ENCODE measurements around the gene FRG2B.
"Not testable (repeated sequence)": the region's sequence is repeated elsewhere in the genome, so short reads cannot be mapped to it uniquely, and the experiment has no call there.

The FRG2B gene

DNA sequence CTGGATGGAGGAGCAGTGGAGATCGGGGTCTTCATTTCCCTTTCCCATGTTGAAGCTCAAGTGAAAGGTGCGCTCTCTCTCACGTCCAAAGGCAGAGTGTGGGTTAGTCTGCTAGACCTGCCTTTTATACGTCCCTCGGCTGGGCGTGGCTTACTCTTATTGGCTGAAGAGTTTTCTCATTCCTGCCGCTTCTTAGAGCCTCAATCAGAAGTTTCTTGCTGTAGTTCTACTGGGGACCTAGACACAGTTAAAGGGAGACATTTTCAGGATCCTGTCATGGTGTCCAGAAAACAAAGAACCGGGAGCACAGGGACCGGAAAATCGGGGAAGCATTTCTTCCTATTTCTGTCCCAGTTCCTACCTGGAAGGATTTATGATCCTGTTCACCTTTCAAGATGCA lies at the start of gene FRG2B:
FRG2B (minus strand) TSS at position 101 of the 400 bp plus-strand sequence; CDS start at position 48, 53 bp downstream.
- not testable (repeated sequence) for DNase-seq (ENCODE audit: low read depth in 3 of 3, low spot score in 1 of 3)

DNA sequence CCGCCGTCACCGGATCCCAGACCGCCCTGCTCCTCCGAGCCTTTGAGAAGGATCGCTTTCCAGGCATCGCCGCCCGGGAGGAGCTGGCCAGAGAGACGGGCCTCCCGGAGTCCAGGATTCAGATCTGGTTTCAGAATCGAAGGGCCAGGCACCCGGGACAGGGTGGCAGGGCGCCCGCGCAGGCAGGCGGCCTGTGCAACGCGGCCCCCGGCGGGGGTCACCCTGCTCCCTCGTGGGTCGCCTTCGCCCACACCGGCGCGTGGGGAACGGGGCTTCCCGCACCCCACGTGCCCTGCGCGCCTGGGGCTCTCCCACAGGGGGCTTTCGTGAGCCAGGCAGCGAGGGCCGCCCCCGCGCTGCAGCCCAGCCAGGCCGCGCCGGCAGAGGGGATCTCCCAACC lies 40.9 kb upstream of the FRG2B start:
- DNase-seq (ENCODE audit: low read depth in 3 of 3, low spot score in 1 of 3) = not testable (repeated sequence)

DNA sequence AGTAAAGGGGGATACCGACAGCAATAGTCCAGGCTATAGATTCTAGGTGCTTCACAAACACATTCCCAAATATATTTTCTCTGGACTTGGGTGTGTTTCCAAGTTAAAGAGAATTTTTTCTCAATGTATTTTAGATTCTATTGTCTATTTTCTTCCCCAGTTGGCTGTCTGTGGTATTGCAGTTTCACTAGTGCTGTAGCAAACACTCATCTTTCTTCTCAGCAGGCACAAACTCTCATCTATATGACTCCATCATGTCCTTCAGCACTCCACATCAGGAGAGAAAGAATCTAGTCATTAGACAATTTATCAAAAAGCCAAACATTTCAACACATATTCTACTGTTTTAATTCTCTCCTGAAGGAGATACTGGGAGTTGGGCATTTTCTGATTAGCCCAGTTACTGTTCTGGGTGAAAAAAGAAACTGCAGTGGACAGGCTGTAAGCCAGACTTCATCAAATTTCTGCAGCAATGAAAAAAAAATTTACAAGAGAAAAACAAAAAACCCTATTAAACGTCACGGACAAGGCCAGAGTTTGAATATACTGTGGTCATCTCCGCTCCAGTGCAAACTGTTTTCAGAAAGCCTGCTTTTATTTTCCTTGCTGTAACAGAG lies 37.1 kb upstream of the FRG2B start:
- not testable (repeated sequence) for DNase-seq (ENCODE audit: low read depth in 3 of 3, low spot score in 1 of 3)

DNA sequence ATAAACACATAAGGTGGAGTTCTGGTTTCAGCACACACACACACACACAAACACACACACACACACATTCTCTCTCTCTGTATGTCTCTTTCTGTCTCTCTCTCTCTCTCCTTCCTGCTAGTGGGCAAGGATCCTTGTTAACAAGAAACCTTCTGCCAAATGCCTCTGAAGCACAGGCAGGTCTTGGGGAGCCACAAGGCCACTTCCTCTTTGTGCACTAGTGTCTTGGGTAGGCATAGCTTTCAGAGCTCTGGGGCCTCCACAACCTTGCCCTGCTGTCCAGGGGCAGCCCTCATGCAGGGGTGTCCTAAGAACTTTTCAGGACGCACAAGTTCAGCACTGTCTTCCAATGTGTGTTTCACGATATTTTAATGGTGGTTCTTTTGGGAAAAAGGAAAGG lies 34.5 kb upstream of the FRG2B start:
- DNase-seq (ENCODE audit: low read depth in 3 of 3, low spot score in 1 of 3) = not testable (repeated sequence)

DNA sequence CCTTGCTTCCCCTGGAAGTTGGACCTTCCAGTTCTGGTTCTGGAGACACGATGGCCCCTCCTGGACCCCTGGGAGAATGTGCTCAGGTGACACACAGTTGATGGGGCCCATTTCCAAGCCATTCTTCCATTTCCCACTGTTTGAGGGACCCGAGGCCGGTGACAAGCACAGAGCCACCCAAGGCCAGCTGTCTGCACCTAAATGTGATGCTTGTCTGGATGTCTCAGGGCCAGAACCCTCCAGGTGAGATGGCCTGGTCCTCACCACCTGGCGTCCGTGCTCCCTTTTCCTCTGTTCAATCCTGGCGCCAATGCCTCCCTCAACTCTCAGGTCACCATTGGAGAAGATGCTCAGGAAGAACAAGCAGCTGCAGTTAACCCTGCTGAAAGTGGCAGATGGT lies 33.9 kb upstream of the FRG2B start:
- DNase-seq (ENCODE audit: low read depth in 3 of 3, low spot score in 1 of 3) = not testable (repeated sequence)

DNA sequence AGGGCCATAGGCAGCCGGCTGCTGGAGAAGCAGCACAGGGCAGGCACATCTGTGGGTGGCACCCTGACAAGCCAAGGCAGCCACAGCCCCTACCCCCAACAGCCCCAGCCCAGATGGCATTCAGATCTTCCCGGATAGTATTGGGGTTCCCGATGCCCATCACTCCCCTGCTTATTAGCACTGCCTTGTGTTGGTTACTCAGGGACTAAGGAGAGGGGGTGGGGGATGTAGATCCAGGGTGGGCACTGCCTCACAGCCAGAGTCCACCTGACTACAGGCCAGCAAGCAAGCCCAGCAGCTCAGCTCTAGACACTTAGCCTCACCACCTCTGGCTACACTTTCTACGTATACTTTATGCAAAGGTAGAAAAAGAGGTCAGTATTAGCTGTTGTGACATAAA lies 30.7 kb upstream of the FRG2B start:
- DNase-seq (ENCODE audit: low read depth in 3 of 3, low spot score in 1 of 3) = not testable (repeated sequence)

DNA sequence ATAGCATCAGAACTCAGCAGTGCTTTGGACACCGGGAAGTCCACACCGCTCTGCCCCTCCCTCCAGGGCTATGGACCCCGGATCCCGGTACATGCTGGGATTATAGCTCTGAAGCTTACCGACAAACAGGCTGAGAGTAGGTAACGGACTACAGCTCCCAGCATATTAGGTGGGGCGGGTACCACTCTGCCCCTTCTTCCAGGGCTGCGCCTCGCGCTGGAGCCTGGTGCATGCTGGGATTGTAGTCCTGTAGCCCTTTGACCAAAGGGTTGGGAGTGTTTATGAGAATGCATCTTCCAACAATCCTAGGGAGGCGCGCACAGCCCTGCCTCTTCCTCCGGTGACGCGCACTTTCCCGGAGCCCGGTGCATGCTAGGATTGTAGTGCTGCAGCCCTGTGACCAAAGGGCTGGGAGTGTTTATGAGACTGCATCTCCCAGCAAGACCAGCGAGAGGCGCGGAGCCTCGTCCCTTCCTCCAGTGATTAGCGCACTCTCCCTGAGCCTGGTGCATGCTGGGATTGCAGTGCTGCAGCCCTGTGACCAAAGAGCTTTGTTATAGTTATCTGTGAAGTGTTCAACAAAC lies 22.4 kb upstream of the FRG2B start:
- not testable (repeated sequence) for DNase-seq (ENCODE audit: low read depth in 3 of 3, low spot score in 1 of 3)

DNA sequence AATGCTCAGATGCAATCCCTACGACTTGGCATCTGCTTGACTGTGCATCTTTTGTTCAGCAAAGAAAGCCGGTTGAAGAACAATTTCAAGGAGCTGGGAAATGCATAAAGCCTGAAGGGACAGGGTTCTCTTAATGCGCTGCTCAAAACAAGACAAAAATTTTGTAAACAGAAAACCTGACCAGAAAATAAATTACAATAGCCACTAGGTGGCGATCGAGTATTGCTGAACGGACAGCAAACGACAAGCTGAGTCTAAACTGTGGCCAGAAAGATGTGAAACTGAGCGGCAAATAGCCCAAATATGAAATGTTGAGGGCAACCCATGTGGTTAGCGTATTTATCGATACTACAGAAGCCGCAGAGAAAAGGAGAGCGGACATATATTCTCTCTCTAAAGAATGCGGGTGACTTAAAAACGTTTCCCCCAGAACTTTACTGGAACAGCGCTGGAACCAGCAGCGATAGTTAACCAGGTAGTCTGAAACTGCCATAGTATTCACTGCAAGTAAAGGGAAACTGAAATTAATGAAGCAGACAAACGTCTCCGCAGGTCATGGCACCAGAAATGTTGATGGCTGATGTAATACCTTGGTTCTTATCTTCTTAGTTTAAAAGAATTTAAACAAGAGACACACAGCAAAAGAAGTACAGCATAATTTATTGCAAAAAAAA lies 20.6 kb upstream of the FRG2B start:
- not testable (repeated sequence) for DNase-seq (ENCODE audit: low read depth in 3 of 3, low spot score in 1 of 3)

DNA sequence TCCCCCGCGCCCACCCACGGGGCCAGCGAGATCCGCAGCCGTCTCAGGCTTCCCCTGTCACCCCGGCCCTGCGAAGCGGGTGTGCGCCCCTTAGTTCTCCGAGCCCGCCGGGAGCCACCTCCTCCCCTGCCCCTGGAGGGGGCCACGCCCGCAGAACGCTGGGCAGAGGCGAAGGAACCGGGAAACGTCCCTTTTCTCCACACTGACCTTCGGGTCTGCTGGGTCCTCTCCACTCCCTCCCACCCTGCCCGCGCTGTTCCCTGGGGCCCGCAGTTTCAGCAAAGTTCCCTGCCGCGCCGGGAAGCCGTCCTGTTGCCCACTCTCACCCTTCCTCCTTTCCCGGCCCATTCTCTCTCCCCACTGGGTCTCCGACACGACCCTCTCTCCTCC lies 11.2 kb upstream of the FRG2B start:
- DNase-seq (ENCODE audit: low read depth in 3 of 3, low spot score in 1 of 3) = not testable (repeated sequence)

DNA sequence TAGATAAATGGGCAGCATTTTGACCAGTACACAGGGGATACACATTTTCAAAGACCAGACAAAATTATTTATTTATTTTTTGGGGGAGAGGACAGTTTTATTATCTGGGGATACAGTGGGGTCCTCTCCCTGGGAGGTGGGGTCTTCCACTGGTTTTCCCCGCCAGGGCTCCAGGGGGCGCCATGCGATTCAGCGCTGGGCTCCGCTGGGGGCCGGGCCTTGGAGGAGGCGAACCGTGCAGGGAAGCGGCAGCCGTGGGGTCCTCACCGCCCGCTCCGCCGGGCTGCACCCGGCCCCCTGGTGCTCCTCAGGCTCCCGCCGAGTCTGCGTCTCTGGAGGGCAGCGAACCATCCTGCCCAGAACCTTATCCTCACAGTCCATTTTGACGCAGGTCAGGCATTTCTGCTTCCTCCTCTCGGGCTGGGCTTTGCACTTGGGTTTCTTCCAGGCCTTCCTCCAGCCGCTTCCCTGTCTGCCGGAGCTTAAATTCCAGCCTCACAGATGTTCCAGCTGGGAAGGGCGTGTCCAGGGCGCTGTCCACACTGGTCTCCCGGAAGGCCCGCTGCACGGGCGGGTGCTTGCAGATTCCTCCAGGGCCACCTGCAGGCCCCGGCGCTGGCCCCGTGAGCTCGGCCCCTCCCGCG lies 10.7 kb upstream of the FRG2B start:
- DNase-seq (ENCODE audit: low read depth in 3 of 3, low spot score in 1 of 3) = not testable (repeated sequence)

DNA sequence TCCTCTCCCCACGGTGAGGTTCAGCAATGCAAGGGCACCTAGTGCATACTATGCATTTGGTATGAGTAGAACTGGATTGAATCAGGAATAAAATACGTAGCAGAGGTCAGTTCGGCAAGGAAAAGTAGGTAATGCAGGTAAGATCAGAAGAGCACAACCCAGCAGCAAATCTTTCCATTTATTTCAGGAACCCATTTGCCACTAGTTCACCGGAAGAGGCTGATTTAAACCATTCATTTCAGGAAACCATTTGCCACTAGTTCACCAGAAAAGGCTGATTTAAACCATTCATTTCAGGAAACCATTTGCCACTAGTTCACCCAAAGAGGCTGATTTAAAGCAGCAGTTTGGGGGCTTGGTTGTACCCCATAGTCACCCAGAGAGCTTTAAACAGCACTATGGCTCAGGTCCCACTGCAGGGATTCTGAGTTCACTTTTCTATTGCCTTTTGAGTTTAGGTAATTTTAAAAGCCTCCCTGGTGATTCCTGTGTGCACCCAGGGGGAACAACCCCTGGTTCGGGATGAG lies 4.2 kb upstream of the FRG2B start:
- not testable (repeated sequence) for DNase-seq (ENCODE audit: low read depth in 3 of 3, low spot score in 1 of 3)

DNA sequence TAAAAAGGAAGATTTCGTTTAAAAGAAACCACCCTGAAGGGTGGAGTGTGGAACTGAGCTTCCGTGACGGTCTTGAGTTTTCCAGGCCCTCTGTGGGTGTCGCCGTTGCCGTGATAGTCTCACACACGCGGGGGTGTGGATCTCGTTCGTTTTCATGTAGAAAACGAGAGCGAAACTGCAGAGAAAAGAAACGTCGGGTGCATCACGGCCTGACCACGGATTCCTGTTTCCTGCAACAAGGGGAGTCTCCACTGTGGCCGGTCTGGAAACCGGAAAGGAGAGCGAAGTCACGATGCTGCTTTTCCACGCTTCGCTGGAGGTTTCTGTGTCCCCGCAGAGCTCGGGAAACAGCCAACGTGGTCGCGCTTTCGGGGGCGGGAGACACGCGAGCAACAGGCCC lies 4.1 kb downstream of the FRG2B start:
- DNase-seq (ENCODE audit: low read depth in 3 of 3, low spot score in 1 of 3) = not testable (repeated sequence)

DNA sequence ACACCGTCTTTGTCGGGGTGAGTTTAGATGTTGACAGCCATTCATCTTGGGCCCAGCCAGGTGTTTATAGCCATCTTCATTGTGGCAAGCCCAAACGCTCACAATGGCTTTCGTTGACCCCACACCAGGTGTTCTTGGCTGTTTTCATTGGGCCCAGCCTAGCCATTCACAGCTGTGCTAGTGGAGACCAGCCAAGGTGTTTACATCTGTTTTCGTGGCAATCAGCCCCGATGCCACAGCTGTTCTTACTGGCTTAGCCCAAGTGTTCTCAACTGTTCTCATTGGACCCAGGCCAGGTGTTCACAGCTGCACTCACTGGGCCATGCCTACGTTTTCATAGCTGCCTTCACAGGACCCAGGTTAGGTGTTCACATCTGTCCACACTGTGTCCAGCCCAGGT lies 7.7 kb downstream of the FRG2B start:
- DNase-seq (ENCODE audit: low read depth in 3 of 3, low spot score in 1 of 3) = no peak

DNA sequence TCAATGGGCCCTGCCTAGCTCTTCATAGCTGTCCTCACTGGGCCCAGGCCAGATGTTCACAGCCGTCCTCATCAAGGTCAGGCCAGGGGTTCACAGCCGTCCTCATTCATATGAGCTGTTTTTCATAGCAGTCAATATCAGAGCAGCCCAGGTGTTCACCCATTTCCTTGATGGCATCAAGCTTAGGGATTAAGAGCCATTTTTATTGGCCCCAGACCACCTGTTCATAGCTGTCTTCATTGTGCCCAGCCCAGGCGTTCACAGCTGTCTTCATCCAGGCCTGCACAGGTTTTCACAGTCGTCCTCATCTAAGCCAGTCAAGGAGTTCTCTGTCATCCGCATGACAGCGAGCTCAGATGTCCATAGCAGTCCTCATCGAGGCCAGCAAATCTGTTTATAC lies 9.4 kb downstream of the FRG2B start:
- no peak for DNase-seq (ENCODE audit: low read depth in 3 of 3, low spot score in 1 of 3)

DNA sequence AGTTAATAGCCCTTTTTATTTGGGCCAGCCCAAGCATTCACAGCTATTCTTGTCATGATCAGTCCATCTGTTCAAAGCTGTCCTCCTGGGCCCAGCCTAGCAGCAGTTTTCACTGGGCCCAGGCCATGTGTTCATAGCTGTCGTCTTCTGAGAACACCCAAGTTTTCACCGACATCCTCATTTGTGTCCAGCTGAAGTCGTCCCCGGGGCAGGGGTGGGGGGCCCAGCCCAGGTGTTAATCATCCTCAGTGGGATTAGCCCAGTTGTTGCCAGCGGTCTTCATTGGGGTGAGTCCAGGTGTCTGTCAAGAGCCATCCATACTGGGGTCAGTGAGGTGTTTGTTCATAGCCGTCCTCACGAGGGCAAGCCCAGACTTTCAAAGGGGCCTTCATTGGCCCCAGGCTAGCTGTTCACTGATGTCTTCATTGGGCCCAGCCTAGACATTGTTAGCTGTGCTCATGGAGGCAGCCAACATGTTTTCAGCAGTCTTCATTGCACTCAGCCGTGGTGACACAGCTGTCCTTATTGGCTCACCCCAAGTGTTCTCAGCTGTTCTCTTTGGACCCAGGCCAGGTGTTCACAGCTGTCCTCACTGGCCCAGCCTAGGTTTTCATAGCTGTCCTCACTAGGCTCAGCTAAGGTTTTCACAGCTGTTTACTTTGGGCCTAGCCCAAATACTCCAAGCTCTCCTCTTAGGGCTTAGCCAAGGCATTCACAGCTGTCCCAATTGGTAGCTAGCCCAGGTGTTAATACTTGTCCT lies 10.0 kb downstream of the FRG2B start:
- DNase-seq (ENCODE audit: low read depth in 3 of 3, low spot score in 1 of 3) = no peak

DNA sequence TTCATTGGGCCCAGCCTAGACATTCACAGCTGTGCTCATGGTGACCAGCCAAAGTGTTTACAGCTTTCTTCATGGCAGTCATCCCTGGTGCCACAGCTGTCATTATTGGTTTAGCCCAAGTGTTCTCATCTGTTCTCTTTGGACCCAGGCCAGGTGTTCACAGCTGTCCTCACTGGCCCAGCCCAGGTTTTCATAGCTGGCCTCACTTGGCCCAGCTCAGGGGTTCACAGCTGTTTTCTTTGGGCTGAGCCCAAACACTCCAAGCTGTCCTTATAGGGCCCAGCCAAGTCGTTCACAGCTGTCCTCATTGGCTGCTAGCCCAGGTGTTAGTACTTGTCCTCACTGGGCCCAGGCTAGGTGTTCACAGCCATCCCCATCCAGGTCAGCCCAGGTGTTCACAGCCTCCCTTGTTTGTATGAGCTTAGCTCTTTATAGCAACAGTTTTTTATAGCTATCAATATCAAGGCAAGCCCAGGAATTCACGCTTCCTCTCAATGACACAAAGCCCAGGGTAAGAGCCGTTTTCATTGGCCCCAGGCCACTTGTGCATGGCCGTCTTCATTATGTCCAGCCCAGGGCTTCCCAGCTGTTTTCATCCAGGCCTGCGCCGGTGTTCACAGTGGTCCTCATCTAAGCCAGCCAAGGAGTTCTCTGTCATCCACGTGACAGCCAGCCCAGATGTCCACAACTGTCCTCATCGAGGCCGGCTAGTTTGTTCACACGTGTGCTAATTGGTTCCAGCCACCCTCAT lies 11.6 kb downstream of the FRG2B start:
- DNase-seq (ENCODE audit: low read depth in 3 of 3, low spot score in 1 of 3) = no peak

DNA sequence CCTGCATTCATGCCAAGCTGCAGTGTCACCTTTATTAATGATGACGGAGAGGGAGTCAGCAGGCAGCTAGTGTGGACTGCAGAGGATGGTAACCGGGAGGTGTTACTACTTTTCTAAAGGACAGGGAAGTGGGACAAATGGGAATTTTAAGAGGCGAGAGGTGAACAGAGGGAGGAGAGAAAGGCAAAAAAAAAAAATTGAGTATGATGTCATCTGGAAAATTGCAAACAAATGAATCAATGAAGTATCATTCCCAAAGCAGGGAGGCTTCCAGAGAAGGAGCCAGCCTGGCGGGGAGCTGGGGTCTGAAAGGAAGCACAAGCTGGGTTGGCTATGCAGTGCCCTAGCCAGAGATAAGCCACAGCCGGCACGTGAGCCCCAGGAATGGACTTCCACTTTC lies 12.9 kb downstream of the FRG2B start:
- DNase-seq (ENCODE audit: low read depth in 3 of 3, low spot score in 1 of 3) = no peak

DNA sequence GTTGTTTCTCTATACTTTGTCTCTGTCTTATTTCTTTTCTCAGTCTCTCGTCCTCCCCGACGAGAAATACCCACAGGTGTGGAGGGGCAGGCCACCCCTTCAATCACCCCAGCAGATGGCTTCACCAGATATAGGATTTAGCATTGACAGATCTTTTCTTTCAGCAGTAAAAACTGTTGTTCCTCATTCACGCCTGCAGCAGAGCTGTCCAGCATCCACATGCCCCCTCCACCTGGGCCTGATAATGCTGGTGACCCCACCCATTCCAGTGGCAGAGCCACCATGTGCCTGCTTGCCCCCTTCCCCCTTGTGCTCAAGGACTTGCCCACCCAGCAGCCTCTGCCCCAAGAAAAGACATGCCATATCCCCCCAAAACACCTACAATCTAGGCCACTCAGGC lies 15.5 kb downstream of the FRG2B start:
- no peak for DNase-seq (ENCODE audit: low read depth in 3 of 3, low spot score in 1 of 3)

DNA sequence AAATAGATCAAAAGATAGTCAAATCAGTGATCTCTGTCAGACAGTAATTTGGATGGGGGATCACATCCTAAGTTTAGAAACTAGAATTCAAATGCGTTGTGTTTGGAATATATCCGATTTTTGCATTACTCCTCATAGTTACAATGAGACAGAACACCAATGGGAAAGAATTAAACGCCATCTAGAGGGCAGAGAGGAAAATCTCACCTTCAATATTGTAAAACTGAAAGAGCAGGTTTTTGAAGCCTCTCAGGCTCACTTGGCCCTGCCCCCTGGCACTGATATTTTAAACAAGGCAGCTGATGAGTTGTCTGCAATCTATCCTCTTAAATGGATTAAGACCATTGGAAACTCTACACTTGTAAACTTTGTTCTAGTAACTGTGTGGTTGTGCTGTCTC lies 17.7 kb downstream of the FRG2B start:
- no peak for DNase-seq (ENCODE audit: low read depth in 3 of 3, low spot score in 1 of 3)

DNA sequence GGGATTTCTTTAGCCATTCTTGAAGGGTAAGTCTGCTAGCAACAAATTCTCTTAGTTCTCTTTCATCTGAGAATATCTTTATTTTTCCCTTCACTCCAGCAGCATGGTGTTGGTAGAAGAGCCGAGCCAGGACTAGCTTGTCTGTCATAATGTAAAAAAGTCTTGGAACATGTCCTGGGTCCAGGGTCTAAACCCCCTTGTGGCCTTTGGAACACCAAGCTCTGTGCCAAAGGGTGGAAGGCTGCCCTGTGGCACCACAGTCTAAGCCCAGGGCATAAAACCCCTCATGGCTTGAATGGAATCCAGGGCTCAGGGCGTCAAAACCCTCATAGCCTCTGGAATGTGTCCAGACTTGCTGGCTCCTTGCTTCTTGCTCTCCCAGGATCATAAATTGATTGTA lies 23.2 kb downstream of the FRG2B start:
- DNase-seq (ENCODE audit: low read depth in 3 of 3, low spot score in 1 of 3) = not testable (repeated sequence)

Measured in stimulated activated CD4-positive, alpha-beta T cell treated with anti-CD3 and anti-CD28 coated beads, TNF-alpha, amount 100 ng/mL, for 1 hour (primary cell).